Esophagus (tissue), 2 donors: ENCODE measurements around the gene TIMP2. TPM values are rescaled to one million over a fixed set of nuclear protein-coding genes. Genes with fewer than 3 reads are reported as not detected.

Source experiments
- H3K27ac ChIP-seq, 2 donors: one replicate each; pipeline ENCODE4 v1.5.1; 2013; ENCODE audit warnings: low read depth in 2 of 2, mild to moderate bottlenecking in 2 of 2, inconsistent platforms in 1 of 2, low read length in 1 of 2, moderate library complexity in 1 of 2
- H3K27me3 ChIP-seq, 2 donors: one replicate each; pipeline ENCODE4 v1.6.1; 2013; ENCODE audit warnings: low read length in 2 of 2, control low read depth in 1 of 2, mild to moderate bottlenecking in 1 of 2; ENCODE audit not compliant: insufficient read depth in 2 of 2, control insufficient read depth in 1 of 2
- H3K36me3 ChIP-seq, 2 donors: one replicate each; pipeline ENCODE4 v1.6.1; 2013; ENCODE audit warnings: low read length in 1 of 2; ENCODE audit not compliant: control insufficient read depth in 2 of 2, insufficient read depth in 2 of 2
- H3K4me1 ChIP-seq, 2 donors: one replicate each; pipeline ENCODE4 v1.6.1; 2013; ENCODE audit warnings: low read length in 1 of 2; ENCODE audit not compliant: control insufficient read depth in 2 of 2, insufficient read depth in 2 of 2
- H3K4me3 ChIP-seq, 2 donors: one replicate each; pipeline ENCODE4 v1.5.1; 2013; ENCODE audit warnings: low read length in 2 of 2, mild to moderate bottlenecking in 2 of 2, low read depth in 1 of 2, moderate library complexity in 1 of 2
- H3K9me3 ChIP-seq, 2 donors: one replicate each; pipeline ENCODE4 v1.6.1; 2013; ENCODE audit warnings: mild to moderate bottlenecking in 2 of 2, low read depth in 1 of 2, low read length in 1 of 2, moderate library complexity in 1 of 2; ENCODE audit not compliant: control insufficient read depth in 2 of 2, insufficient read depth in 1 of 2
- WGBS, 2 donors: extraction: QIAGEN DNeasy Blood & Tissue Kit; methylation state at CpG; one replicate each; pipeline ENCODE4 v1.1.7; 2013; 5-methylcytosine and 5-hydroxymethylcytosine counted together
- polyA plus RNA-seq, 2 donors: library from polyadenylated mRNA; stranded (reverse); fragments of 200-250 nt; gene quantifications; one replicate each; pipeline ENCODE4 v1.2.3, GENCODE V29; 2013
- donor health status: healthy with polysubstance abuse.
- donor health status: Bipolar disorder and iron deficiency.

Gene TIMP2
- polyA plus RNA-seq, 2 donors, result 30.6 to 39.5 TPM

- peak overlapping the region; percentile 97 to 99 for H3K27ac ChIP-seq
- WGBS, 2 donors, result 10 to 11% methylated on average over 11 of the region's 11 CpGs
- H3K4me1 ChIP-seq, result peaks cover 2 to 13% of the 10 kb centered on the region in 2 donors
- H3K27me3 ChIP-seq, result no peaks in the 10 kb centered on the region
- H3K9me3 ChIP-seq, result no peaks in the 10 kb centered on the region
- peak overlapping the region; percentile 62 to 81 for H3K4me3 ChIP-seq
- peaks cover 2 to 25% of the 10 kb centered on the region in 2 donors for H3K36me3 ChIP-seq
Observed at GRCh38 chr17:78839235-78839761, 85.9 kb downstream of the TIMP2 start.

GRCh38 chr17:78838574-78839005 is 86.6 kb downstream of the TIMP2 start:
- no peaks in the 10 kb centered on the region for H3K27me3 ChIP-seq
- peaks cover 2 to 27% of the 10 kb centered on the region in 2 donors for H3K36me3 ChIP-seq
- WGBS, 2 donors, result 67 to 71% methylated on average over 22 of the region's 22 CpGs
- peaks cover 2 to 13% of the 10 kb centered on the region in 2 donors for H3K4me1 ChIP-seq
- H3K27ac ChIP-seq, result no peak overlapping the region
- no peak overlapping the region for H3K4me3 ChIP-seq
- no peaks in the 10 kb centered on the region for H3K9me3 ChIP-seq

- H3K9me3 ChIP-seq, result no peaks in the 10 kb centered on the region
- no peaks in the 10 kb centered on the region for H3K27me3 ChIP-seq
- WGBS, 2 donors, result 70 to 76% methylated on average over 5 of the region's 5 CpGs
- no peak overlapping the region for H3K4me3 ChIP-seq
- no peak overlapping the region for H3K27ac ChIP-seq
- H3K4me1 ChIP-seq, result peaks cover 2 to 13% of the 10 kb centered on the region in 2 donors
- H3K36me3 ChIP-seq, result peaks cover 2 to 37% of the 10 kb centered on the region in 2 donors
Observed at GRCh38 chr17:78836420-78837021, 88.7 kb downstream of the TIMP2 start.

- Histone ChIP-seq H3K36me3 (peaks cover 2 to 41% of the 10 kb centered on the region in 2 donors), H3K4me3 (no peak overlapping the region), H3K27ac (no peak overlapping the region), H3K4me1 (peaks cover 2 to 10% of the 10 kb centered on the region in 2 donors), H3K9me3 (no peaks in the 10 kb centered on the region), H3K27me3 (no peaks in the 10 kb centered on the region)
- WGBS, 2 donors, result 95 to 97% methylated on average over 8 of the region's 8 CpGs
Observed at GRCh38 chr17:78834571-78834970, 90.6 kb downstream of the TIMP2 start.

GRCh38 chr17:78832541-78832810 is 92.7 kb downstream of the TIMP2 start:
- no peak overlapping the region for H3K4me3 ChIP-seq
- no peak overlapping the region for H3K27ac ChIP-seq
- no peaks in the 10 kb centered on the region for H3K27me3 ChIP-seq
- no peaks in the 10 kb centered on the region for H3K9me3 ChIP-seq
- H3K4me1 ChIP-seq, result peaks cover 0 to 4% of the 10 kb centered on the region in 2 donors
- peaks cover 2 to 51% of the 10 kb centered on the region in 2 donors for H3K36me3 ChIP-seq
- WGBS, 2 donors, result 58 to 74% methylated on average over 2 of the region's 2 CpGs

- no peaks in the 10 kb centered on the region for H3K9me3 ChIP-seq
- no peaks in the 10 kb centered on the region for H3K27me3 ChIP-seq
- H3K4me3 ChIP-seq, result no peak overlapping the region
- H3K4me1 ChIP-seq, result peaks cover 0 to 4% of the 10 kb centered on the region in 2 donors
- peaks cover 8 to 50% of the 10 kb centered on the region in 2 donors for H3K36me3 ChIP-seq
- H3K27ac ChIP-seq, result no peak overlapping the region
- 72 to 73% methylated on average over 15 of the region's 15 CpGs for WGBS, 2 donors
Observed at GRCh38 chr17:78831688-78832540, 93.3 kb downstream of the TIMP2 start.

GRCh38 chr17:78829477-78829876 is 95.7 kb downstream of the TIMP2 start:
- H3K4me1 ChIP-seq, result no peaks in the 10 kb centered on the region
- peaks cover 7 to 47% of the 10 kb centered on the region in 2 donors for H3K36me3 ChIP-seq

GRCh38 chr17:78828470-78829185 is 96.6 kb downstream of the TIMP2 start:
- Histone ChIP-seq H3K4me1 (no peaks in the 10 kb centered on the region), H3K4me3 (no peak overlapping the region), H3K27ac (no peak overlapping the region), H3K27me3 (no peaks in the 10 kb centered on the region), H3K36me3 (peaks cover 8 to 50% of the 10 kb centered on the region in 2 donors), H3K9me3 (no peaks in the 10 kb centered on the region)
- WGBS, 2 donors, result 89 to 90% methylated on average over 14 of the region's 14 CpGs

More at GRCh38 chr17:78829477-78829876, 95.7 kb downstream of the TIMP2 start:
- H3K9me3 ChIP-seq, result no peaks in the 10 kb centered on the region
- H3K27ac ChIP-seq, result no peak overlapping the region
- WGBS, 2 donors, result 98% methylated on average over 6 of the region's 6 CpGs
- H3K4me3 ChIP-seq, result no peak overlapping the region
- no peaks in the 10 kb centered on the region for H3K27me3 ChIP-seq

GRCh38 chr17:78826836-78827509 is 98.2 kb downstream of the TIMP2 start:
- no peaks in the 10 kb centered on the region for H3K9me3 ChIP-seq
- H3K4me3 ChIP-seq, result no peak overlapping the region
- H3K36me3 ChIP-seq, result peaks cover 13 to 53% of the 10 kb centered on the region in 2 donors
- H3K4me1 ChIP-seq, result peaks cover 0 to under 1% of the 10 kb centered on the region in 2 donors
- 85 to 91% methylated on average over 21 of the region's 21 CpGs for WGBS, 2 donors
- H3K27ac ChIP-seq, result no peak overlapping the region
- H3K27me3 ChIP-seq, result no peaks in the 10 kb centered on the region
